SU-DHL-6 (cell line): ENCODE data around the gene NKPD1.

Experiments
- H2AFZ ChIP-seq: fragments of 200-600 bp; sonication (generic); 2 replicates; pipeline ENCODE4 v1.6.1; 2014; ENCODE audit warnings: low read depth, mild to moderate bottlenecking, moderate library complexity, mixed read lengths, antibody characterized with exemption, low read length; ENCODE audit not compliant: severe bottlenecking
- H3F3A ChIP-seq: fragments of 200-600 bp; shearing (Covaris generic); 2 replicates; pipeline ENCODE4 v1.6.0; 2016; ENCODE audit warnings: antibody characterized with exemption, mild to moderate bottlenecking; ENCODE audit not compliant: insufficient read depth
- H3K27ac ChIP-seq: fragments of 200-600 bp; sonication (generic); 2 replicates; pipeline ENCODE4 v1.5.1; 2016; ENCODE audit warnings: low read depth, mild to moderate bottlenecking, low read length, moderate library complexity, mixed read lengths
- H3K27me3 ChIP-seq: fragments of 200-600 bp; sonication (generic), shearing (Covaris generic); 2 replicates; pipeline ENCODE4 v1.6.0; 2014; ENCODE audit warnings: mild to moderate bottlenecking, low read length
- H3K36me3 ChIP-seq: fragments of 200-600 bp; sonication (generic); 2 replicates; pipeline ENCODE4 v1.6.1; 2014; ENCODE audit warnings: mild to moderate bottlenecking, low read length, mixed read lengths
- H3K4me2 ChIP-seq: fragments of 300-600, 200-600 bp; shearing (Covaris generic), sonication (generic); 2 replicates; pipeline ENCODE4 v1.6.0; 2014; ENCODE audit warnings: low read length, low read depth, mild to moderate bottlenecking; ENCODE audit not compliant: poor library complexity, severe bottlenecking
- H3K4me3 ChIP-seq: fragments of 200-600 bp; sonication (generic); 2 replicates; pipeline ENCODE4 v1.5.1; 2014; ENCODE audit warnings: antibody characterized with exemption, low read length, mild to moderate bottlenecking, mixed read lengths; ENCODE audit not compliant: insufficient read depth, poor library complexity, severe bottlenecking
- H3K79me2 ChIP-seq: fragments of 200-600 bp; sonication (generic); 2 replicates; pipeline ENCODE4 v1.6.1; 2014; ENCODE audit warnings: mild to moderate bottlenecking, low read length, moderate library complexity; ENCODE audit not compliant: insufficient read depth
- H3K9ac ChIP-seq: fragments of 200-600 bp; sonication (generic); 2 replicates; pipeline ENCODE4 v1.7.0; 2014; ENCODE audit warnings: mild to moderate bottlenecking, low read length
- H3K9me2 ChIP-seq: fragments of 200-600 bp; sonication (generic); replicated peaks from 2 replicates; pipeline ENCODE4 v1.6.1; 2014; ENCODE audit warnings: low read length; ENCODE audit not compliant: insufficient read depth
- H3K9me3 ChIP-seq: fragments of 200-600 bp; sonication (generic); 2 replicates; pipeline ENCODE4 v1.6.1; 2014; ENCODE audit warnings: low read length, mixed read lengths; ENCODE audit not compliant: insufficient read depth
- H4K20me1 ChIP-seq: fragments of 200-600 bp; sonication (generic); 2 replicates; pipeline ENCODE4 v1.6.1; 2014; ENCODE audit warnings: low read depth, mild to moderate bottlenecking, antibody characterized with exemption, low read length, moderate library complexity, mixed read lengths
- EZH2phosphoT487 ChIP-seq: fragments of 200-600 bp; sonication (generic), shearing (Covaris generic); conservative IDR thresholded peaks from 2 replicates; pipeline ENCODE4 v1.6.1; 2018; ENCODE audit warnings: mild to moderate bottlenecking, antibody characterized with exemption, low read length, moderate library complexity, mixed read lengths
- TF ChIP-seq, protein P1 (sequence below): fragments of 200-600 bp; sonication (generic); IDR thresholded peaks from one replicate; pipeline ENCODE4 v1.5.1; 2017; ENCODE audit warnings: antibody characterized with exemption, mild to moderate bottlenecking, low read length, moderate library complexity; ENCODE audit not compliant: insufficient read depth, poor library complexity, severe bottlenecking

NKPD1 gene

DNA sequence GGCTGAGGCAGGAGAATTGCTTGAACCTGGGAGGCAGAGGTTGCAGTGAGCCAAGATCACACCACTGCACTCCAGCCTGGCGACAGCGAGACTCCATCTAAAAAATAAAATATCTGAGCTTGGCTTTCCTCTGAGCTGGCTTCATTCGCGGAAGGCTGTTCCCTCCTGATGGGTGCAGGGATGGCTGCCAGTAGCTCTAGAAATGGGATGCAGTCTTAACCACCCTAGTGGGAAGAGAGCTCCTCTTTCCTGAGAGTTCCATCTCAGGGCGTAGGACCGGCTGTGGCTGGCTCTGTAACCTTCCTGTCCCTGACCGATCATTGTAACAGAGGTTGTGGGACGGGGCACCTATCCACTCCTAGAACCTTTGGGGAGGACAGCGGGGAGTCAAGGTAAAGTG lies 35.4 kb downstream of the NKPD1 start:
- TF ChIP-seq, protein P1, sequence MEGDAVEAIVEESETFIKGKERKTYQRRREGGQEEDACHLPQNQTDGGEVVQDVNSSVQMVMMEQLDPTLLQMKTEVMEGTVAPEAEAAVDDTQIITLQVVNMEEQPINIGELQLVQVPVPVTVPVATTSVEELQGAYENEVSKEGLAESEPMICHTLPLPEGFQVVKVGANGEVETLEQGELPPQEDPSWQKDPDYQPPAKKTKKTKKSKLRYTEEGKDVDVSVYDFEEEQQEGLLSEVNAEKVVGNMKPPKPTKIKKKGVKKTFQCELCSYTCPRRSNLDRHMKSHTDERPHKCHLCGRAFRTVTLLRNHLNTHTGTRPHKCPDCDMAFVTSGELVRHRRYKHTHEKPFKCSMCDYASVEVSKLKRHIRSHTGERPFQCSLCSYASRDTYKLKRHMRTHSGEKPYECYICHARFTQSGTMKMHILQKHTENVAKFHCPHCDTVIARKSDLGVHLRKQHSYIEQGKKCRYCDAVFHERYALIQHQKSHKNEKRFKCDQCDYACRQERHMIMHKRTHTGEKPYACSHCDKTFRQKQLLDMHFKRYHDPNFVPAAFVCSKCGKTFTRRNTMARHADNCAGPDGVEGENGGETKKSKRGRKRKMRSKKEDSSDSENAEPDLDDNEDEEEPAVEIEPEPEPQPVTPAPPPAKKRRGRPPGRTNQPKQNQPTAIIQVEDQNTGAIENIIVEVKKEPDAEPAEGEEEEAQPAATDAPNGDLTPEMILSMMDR, result no peak
- TF ChIP-seq EZH2phosphoT487, result no peak
- Histone ChIP-seq H2AFZ (no peak overlapping the region), H4K20me1 (no peaks in the 10 kb centered on the region; the same call in 1 of the 2 replicates), H3F3A (no peaks in the 10 kb centered on the region), H3K9me2 (no peaks in the 10 kb centered on the region), H3K9me3 (no peaks in the 10 kb centered on the region), H3K79me2 (peaks cover 45% of the 10 kb centered on the region), H3K27ac (no peak overlapping the region), H3K4me3 (no peak overlapping the region), H3K4me2 (no peak overlapping the region), H3K9ac (no peak overlapping the region), H3K36me3 (no peaks in the 10 kb centered on the region), H3K27me3 (no peaks in the 10 kb centered on the region)

GRCh38 chr19:45124021-45124420 lies 36.8 kb downstream of the NKPD1 start:
- peaks cover 7% of the 10 kb centered on the region for H4K20me1 ChIP-seq
- TF ChIP-seq EZH2phosphoT487, result no peak
- TF ChIP-seq, protein P1, result no peak
- no peaks in the 10 kb centered on the region for H3K27me3 ChIP-seq
- H2AFZ ChIP-seq, result no peak overlapping the region
- H3F3A ChIP-seq, result no peaks in the 10 kb centered on the region
- H3K9me3 ChIP-seq, result no peaks in the 10 kb centered on the region
- H3K9me2 ChIP-seq, result no peaks in the 10 kb centered on the region
- H3K9ac ChIP-seq, result no peak overlapping the region
- no peaks in the 10 kb centered on the region for H3K36me3 ChIP-seq
- no peak overlapping the region for H3K27ac ChIP-seq
- H3K4me2 ChIP-seq, result no peak overlapping the region
- H3K4me3 ChIP-seq, result no peak overlapping the region
- H3K79me2 ChIP-seq, result peaks cover 54% of the 10 kb centered on the region

GRCh38 chr19:45123440-45123850 lies 37.3 kb downstream of the NKPD1 start:
- H3F3A ChIP-seq, result 0 out of 2 replicates have a peak, but pooled peaks cover 1% of the 10 kb centered on the region
- H3K36me3 ChIP-seq, result no peaks in the 10 kb centered on the region
- no peaks in the 10 kb centered on the region for H3K27me3 ChIP-seq
- no peak overlapping the region for H3K9ac ChIP-seq
- no peaks in the 10 kb centered on the region for H3K9me2 ChIP-seq
- peaks cover 7% of the 10 kb centered on the region for H4K20me1 ChIP-seq
- no peak overlapping the region for H2AFZ ChIP-seq
- H3K79me2 ChIP-seq, result peaks cover 52% of the 10 kb centered on the region
- no peak overlapping the region for H3K4me3 ChIP-seq
- H3K9me3 ChIP-seq, result no peaks in the 10 kb centered on the region
- H3K27ac ChIP-seq, result no peak overlapping the region
- no peak overlapping the region for H3K4me2 ChIP-seq
- TF ChIP-seq, protein P1, result no peak
- no peak for TF ChIP-seq EZH2phosphoT487
